Activated CD8-positive, alpha-beta memory T cell treated with anti-CD3 and anti-CD28 coated beads for 24 hours (primary cell): ENCODE measurements around the gene RASSF7.
A peak's percentile ranks its signal among the peaks of the same experiment; 100 is the strongest.

ENCODE experiments used
- DNase-seq: peaks from one replicate; pipeline ENCODE4 v3.0.0-alpha.2; 2020

The RASSF7 gene

DNA sequence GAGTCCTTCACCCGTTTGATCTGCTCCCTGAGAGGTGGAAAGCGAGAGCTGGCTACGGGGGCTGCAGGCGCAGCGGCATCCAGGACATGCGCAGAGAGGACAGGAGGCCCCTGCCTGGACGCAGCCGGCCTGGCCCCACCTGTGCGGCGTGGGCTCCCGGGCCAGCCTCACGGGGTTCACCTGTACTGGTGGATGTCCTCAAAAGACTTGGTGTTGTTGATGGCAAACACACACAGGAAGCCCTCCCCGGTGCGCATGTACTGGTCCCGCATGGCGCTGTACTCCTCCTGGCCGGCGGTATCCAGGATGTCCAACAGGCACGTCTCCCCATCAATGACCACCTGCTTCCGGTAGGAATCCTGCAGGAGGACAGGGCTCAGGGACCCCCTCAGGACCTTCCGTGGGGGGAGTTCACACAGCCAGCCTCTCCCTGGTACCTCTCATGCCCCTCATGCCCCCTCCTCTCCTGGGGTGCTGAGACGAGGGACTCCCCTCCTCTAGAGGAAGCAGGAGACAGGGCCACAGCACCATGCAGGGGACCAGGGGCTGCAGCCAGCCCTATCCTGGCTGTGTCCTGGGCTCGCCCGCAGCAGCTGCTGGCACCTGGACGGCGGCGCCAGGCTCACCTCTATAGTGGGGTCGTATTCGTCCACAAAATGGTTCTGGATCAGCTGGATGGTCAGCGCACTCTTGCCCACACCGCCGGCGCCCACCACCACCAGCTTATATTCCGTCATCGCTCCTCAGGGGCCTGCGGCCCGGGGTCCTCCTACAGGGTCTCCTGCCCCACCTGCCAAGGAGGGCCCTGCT lies 27.0 kb upstream of the RASSF7 start:
- no peak for DNase-seq

DNA sequence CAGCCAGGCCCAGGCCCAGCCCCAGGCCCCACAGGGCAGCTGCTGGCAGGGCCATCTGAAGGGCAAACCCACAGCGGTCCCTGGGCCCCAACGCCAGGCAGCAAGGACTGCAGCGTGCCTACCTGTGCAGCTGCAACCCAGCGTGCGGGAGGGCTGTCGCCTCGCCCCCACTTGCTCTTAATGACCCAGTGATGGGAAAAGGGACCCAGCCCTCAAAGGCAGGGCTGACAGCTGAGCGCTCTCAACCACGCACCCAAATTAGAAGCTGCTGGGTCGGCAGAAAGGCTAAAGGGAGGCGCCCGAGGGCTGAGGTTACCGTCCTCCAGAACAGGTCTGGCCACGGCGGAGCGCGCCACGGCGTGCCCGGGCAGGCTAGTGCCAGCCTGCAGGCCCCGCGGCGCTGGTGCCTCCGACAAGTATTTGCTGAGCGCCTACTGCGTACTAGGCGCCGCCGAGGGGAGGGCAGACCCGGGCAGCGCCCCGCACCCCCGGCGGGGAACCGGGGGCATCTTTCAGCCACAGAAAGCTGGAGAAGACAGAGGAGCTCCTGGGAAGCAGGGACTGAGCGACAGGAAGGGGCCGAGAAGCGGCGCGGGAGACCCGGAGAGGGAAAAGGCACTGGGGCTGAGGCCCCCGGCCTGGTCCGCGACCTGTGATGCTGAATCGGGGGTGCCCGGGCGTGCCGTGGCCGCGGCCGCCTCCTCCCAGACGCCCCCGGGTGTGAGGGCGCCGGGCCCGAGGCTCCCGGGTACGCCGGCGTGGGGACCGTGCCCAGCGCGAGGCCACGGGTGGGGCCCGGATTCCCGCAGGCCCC lies 26.2 kb upstream of the RASSF7 start:
- DNase-seq: peak; percentile 78

DNA sequence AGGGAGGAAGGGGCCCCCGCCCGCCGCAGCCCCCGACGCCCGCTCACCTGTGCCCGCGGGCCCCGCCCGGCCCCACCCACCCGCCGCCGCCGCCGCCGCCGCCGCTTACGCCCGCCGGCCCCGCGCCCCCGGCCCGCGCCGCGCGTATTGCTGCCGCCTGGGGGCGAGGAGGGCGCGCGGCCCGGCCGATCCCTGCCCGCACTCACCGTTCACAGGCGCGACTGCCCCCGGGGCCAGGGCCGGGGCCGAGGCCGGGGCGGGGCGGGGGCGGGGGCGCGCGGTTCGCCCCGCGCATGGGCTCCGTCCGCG lies 25.6 kb upstream of the RASSF7 start:
- no peak for DNase-seq

DNA sequence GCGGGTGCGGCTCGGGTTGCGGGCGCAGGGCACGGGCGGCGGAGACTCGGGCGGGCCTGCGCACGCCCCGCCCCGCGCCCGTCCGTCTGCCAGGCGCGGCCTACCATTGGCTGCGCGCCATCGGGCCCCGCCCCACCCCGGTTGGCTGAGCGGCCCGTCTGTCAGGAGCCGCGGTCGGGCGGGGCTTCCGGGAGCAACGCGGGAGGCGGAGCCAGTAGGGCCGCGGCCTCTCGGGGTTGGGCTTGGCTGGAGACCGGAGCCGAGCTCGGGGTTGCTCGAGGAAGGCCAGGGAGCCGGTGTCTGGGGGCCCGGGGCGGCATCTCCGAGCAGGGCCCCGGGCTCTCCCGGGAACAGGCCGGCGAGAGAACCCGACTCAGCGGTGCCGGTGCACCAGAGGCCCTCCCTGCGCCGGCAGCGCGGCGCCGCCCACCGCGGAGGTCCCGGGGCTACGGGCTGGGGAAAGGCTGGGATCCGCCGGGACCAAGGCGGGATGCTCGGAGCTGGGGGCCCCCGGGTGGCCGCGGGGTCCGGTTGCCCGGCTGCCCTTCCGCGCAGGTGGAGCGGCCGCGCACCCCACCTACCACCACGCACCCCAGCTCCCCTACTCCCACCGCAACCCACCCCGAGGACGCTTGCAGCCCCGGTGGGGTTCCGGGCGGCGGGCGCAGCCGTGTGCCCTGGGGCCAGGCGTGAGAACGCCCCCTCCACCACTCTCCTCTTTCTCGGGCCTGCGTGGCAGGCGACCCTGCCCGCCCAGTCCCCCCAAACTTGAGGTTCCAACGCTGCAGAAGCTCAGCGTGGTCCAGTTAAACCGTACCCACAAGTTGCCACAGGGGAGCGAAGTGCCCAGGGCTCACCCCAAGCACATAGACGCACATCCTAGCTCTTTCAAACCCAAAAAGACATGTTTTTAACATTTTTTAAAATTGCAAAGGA lies 25.0 kb upstream of the RASSF7 start, which contains the start of gene HRAS:
Gene HRAS, minus strand, starts transcription at position 58 of the 936 bp plus-strand sequence.
- peak; percentile 97 for DNase-seq

DNA sequence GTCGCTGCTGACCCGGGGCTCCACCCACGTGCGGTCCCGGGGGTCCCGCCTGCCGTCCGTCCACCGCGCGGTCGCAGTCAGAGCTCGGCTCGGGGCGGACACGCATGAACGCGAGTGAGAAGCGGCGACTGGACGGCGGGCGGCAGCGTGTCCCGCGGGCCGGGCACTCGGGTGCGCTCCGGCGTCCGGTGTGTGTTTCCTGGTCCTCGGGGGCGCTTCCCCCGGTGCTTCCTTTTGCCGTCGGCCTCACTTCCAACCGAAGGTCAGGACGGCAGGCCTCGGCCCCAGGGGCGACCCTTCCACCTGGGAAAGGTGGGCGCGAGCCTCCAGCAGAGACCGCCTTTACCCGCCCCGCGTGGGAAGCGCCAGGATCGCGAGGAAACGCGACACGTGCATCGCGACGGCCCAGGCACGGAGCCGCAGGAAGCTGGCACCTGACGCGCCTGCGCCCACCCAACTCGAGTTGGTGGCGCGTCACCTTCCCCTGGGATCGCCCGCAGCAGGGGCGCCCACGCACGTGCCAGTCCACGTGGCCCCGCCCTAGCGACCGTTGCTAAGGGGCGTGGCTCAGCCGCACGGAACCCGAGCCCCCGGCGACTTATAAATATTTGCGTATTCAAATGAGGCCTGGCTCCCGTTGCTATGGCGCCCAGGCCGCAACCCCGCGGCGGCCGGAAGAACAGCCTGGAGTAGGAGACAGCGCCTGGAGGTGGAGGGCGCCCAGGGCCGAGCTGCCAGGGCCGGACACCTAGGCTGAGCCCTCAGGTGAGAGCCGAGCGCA lies 23.7 kb upstream of the RASSF7 start, which contains the start of gene LRRC56:
Gene LRRC56, plus strand, starts transcription at position 687 of the 781 bp plus-strand sequence. CDS start 3,158 bp downstream, outside the sequence.
- peak; percentile 97 for DNase-seq

DNA sequence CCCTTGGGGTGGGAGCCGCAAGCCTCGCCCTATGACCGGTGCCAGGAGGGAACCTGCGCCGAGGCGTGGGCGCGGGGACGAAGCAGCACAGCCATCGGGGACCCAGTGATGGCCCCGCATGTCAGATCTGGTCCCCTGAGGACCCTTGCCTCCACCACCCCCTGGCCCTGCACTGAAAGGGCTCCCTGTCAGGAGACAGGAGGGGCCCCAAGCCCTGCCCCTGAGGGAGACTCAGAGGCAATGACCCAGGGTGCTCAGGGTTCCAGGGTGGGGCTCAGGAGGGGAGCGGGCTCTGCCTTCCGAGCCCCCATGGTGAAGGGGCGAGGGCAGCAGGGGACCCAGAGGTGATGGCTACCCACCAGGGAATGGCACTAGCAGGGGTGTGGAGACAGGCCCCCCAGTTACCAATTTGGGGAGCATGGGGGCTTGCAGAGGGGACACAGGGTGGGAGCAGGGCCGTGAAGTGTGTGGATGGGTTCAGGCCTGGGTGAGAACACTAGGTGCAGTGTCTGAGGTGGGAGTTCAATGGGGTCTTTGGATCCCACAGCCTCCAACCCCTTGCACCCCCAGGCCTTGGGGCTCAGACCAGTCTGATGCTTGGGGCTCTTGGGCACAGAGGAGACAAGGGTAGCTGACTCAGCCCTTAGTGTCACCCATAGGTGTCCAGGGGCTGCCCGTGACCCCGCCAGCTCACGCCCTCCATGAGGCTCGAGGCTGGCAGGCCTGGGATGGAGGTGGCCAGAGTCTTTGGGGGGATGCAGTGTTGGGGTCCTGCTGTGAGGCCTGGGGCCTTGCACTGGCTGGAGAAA lies 22.9 kb upstream of the RASSF7 start:
- DNase-seq: no peak

DNA sequence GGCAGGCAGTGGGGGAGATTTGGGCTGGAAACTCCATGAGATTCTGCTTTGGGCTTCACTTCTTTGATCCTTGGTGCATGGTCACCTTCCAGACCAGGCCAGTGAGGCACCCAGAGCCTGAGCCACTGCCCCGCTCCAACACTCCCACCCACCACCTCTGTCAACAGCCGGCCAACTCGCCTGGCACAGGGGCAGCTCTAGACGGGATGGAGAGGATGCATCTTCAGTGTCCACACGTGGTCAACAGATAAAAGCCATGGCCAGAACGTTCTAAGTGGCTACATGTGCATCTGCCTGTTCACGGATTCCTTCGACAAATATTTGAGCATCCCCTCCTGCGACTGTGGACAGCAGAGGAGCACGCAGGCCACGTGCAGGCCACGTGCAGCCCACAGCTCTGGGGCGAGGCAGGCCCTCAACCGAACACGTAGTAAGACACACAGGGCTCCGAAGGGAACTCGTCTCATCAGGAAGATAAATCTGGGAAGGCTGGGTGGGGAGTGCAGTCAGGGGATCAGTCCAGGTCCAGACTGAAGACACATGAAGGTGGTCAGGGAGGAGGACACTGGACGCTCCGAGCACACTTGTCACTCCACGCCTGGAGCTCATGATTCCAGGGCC lies 22.2 kb upstream of the RASSF7 start:
- DNase-seq: no peak

DNA sequence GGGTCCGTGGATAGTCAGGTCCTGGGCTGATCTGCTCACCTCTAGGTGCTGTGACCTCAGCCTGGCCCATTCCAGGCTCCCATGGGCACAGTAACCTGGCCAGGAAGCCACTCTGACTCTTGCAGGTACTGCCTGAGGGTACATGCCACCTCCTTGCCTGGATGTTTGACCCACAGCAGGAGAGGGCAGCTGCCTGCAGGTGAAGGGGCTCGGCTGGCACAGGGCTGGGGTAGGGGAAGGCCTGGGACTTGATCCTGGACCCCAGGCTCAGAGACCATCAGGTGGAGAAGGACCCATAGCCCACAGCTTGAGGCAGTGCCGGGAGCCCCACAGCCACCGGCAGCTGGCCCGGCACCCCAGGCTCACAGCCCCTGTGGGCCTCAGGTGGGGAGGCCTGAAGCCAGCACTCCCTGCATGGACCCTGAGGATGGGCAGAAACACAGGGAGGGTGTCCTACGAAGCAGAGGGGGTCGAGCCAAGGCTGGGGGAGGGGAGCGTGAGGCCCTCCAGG lies 20.7 kb upstream of the RASSF7 start:
- DNase-seq: no peak

DNA sequence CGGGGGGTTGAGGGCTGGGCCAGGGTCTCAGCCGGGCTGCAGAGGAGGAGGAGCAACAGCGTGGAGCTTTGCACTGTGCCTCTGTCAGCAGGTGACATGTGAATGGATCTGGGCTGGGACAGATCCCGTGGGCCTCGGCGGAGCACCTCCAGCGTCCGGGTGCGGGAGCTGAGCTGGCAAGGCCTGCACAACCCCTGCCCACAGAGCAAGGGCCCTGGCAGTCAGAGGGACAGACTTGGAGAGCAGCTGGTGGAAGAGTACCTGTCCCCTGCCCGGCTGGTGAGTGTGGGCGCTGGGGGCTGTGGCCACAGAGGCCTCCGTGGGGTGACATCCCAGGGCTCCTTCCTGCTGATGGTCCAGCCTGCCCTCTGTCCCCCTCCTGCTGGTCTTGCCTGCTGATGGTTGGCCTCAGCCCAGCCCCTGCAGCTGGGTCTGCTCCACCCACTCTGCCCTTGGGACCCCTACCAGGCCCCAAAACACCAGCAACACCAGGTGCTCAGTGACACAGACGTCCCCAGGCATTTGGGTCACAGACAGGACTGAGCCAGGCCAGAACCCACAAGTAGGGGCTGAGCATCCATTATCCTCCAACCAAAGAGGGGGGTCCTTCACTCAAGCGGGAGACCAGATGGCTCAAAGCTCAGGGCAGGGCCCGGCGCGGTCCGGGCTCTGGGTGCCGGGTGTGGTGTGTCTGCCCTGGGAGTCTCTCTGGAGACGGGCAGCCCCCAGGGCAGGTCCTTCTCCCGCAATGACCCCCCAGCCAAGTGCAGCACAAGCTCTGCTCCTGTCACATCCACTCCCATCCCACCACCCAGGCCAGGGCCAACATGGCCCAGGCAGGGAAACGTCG lies 20.0 kb upstream of the RASSF7 start:
- DNase-seq: no peak

DNA sequence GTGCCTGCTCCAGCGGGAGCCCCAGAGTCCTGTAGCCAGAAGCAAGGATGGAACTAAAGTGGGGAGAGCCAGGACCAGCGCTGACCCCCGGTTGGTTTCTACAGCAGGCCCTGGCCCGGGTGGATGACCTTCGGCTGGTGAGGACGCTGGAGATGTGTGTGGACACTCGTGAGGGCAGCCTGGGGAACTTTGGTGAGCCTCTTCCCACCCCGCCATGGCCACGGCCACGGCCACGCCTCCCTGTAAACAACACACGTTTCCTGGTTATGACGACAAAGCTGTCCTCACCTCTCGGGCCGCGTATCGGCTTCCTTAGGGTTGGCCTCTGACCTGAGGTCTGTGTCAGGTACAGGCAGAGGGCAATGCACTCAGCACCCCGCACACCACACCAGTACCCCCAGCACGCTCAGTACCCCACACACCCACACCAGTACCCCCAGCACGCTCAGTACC lies 19.3 kb upstream of the RASSF7 start:
- no peak for DNase-seq

DNA sequence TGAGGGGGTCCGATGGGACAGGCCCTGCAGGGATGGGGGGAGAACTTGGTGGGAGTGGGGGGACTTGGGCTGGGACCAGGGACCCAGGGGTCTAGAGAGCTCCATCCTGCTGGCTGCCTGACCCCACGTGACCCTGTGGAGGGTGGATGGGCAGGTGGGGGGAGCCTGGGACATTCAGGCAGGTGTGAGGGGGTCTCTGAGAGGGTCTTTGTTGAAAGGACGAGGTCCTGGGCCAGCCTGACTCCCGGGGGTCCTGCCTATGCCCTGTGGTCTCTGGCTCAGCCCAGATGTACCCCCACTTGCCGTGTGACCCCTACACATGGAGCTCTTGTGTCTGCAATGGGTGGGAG lies 16.0 kb upstream of the RASSF7 start:
- no peak for DNase-seq

DNA sequence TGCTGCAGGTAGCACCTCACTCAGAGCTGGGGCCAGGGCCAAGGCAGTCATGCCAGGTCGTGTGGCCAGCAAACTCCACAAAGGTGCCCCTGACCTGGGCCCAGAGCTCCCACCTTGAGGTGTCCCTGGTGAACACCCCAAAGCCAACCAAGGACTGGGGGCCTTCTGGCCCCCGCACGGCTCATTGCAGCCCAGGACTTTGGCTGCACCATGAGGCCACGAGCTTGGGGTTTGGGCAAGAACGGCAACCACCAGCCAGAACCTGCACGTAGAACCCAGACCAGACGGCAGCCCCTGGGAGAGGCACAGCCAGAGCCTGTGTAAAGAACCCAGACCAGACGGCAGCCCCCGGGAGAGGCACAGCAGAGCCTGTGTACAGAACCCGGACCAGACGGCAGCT lies 15.6 kb upstream of the RASSF7 start:
- DNase-seq: no peak

DNA sequence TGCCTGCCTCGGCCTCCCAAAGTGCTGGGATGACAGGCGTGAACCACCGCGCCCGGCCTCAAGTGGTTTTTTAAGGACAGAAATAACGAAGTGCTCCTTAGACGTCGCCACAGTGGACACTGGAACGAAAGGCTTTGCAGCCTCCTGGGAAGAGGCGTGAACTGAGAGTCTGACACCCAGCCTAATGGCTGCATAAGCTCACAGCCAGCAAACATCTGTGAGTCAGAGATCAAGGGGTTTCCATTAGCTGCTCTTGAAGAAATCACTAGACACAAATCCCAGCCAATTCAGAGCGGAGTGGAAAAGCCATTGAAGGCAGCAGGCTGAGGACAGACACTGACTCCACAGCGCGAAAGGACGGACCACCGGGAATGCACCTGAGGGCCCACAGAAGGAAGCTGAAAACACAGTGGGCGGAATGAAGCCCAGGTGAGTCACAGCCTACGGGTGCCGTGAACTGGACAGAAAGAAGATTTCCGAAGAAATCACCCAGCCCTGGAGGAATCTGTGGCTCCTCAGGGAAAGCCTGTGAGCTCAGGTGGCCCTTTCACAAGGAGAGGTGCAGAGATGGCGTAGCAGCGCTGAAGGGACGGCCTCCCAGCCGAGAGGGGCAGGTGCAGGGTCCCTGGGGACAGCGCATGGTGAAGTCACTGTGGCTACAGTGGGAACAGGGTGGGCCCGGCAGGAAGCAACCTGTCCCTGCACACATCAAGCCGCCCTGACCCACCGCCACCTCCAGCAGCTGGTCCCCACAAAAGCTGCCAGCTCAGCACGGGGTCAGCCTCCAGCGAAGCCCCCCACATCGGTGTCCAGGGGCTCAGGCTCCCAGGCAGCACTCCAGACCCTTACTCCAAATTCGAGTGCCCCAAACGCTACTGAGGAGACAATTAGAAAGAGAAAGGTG lies 11.8 kb upstream of the RASSF7 start:
- no peak for DNase-seq

DNA sequence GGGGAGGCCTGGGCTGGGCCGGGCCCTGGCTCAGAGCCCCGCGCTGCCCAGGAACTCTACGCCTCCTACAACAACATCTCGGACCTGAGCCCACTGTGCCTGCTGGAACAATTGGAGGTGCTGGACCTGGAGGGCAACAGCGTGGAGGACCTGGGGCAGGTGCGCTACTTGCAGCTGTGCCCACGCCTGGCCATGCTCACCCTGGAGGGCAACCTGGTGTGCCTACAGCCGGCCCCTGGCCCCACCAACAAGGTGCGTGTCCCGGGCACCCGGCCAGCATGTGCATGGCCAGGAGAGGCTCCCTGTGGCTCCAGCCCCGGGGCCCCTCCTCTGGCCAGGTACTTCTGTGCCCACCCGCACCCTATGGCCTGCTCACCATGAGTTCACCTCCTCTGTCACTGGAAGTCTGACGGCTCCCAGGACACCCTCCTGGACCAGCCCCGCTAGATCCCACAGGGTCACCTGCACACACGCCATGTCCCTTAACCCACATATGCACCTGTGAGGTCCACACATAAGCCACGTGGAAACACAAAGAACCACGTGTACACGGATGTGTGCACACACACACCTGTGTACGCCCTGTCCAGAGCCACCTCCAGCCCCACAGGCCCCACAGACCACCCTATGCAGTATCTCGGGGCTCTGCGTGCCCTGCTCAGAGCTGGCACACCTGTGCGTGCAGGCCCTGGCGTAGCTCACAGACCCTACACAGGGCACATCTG lies 10.6 kb upstream of the RASSF7 start:
- no peak for DNase-seq

DNA sequence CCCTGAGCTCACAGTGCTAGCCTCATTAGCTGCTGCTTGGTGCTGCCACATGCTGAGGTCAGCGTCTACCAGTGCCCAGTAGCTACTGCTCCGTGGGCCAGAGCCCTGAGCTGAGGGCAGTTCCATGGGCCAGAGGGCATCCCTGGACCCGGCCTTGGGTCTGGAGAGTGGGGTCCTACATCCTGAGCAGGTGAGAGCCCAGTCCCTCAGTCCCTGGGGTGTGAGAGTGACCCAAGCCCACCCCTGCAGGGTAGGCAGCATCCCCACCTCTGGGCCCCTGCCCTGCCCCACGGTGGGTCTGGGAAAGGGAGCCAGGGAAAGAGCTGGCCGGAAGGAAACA lies 10.1 kb upstream of the RASSF7 start:
- DNase-seq: no peak

DNA sequence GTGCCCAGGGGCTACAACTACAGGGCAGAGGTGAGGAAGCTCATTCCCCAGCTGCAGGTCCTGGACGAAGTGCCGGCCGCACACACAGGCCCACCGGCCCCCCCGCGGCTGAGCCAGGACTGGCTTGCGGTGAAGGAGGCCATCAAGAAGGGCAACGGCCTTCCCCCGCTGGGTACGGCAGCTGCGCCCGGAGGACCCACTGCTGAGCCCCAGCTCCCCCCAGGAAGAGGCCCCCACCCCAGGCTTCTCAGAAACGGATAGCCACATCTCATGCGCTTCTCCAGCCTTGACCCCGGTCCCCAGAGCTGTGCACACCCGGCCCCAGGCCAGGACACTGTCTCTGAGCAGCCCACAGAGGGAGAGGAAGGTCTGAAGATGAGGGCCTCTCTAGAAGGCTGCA lies 9.6 kb upstream of the RASSF7 start:
- no peak for DNase-seq

DNA sequence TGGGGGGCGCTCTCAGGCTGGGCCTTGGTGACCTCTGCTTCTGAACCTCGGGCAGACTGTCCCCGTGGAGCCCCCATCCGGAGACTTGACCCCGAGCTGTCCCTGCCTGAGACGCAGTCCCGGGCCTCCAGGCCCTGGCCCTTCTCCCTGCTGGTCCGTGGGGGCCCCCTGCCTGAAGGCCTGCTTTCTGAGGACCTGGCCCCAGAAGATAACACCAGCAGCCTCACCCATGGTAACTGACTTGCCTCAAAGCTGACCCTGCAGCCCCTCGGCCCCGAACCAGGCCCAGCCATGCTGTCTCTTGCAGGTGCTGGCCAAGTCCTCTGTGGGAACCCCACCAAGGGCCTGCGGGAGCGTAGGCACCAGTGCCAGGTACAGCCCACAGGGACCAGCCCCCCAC lies 9.2 kb upstream of the RASSF7 start:
- no peak for DNase-seq
